Esophagus squamous epithelium (tissue), 4 donors: Measurements from ENCODE around the gene HIBCH.

Experiments
- CTCF ChIP-seq, 6 experiments: fragments of 450-650 bp in 4 of 6; fragments of 200-600 bp in 2 of 6; sonication (generic) in 2 of 6; IDR thresholded peaks; one replicate each; pipeline ENCODE4 v1.5.1; 2016 to 2019; ENCODE audit warnings: antibody characterized with exemption in 6 of 6, mild to moderate bottlenecking in 4 of 6, moderate library complexity in 4 of 6
- POLR2A ChIP-seq, 4 donors: fragments of 450-650 bp; IDR thresholded peaks; one replicate each; pipeline ENCODE4 v1.6.1; 2017; ENCODE audit warnings: antibody characterized with exemption in 4 of 4, mild to moderate bottlenecking in 4 of 4, moderate library complexity in 3 of 4

GRCh38 chr2:190250421-190250820 is 69.2 kb downstream of the HIBCH start:
- no peak for TF ChIP-seq CTCF (IDR thresholded peaks at IDR 0.05)
- TF ChIP-seq POLR2A (IDR thresholded peaks at IDR 0.05): no peak
